HG02623 (cell line): ENCODE results near the gene SETD1A.
"Not testable (repeated sequence)": the region's sequence is repeated elsewhere in the genome, so short reads cannot be mapped to it uniquely, and the experiment has no call there.

Experiments
- ATAC-seq: cut with Tn5 transposase; IDR thresholded peaks from one replicate; pipeline ENCODE4 v1.9.1; 2021; ENCODE audit warnings: moderate library complexity; ENCODE audit not compliant: unreplicated experiment

SETD1A gene

DNA sequence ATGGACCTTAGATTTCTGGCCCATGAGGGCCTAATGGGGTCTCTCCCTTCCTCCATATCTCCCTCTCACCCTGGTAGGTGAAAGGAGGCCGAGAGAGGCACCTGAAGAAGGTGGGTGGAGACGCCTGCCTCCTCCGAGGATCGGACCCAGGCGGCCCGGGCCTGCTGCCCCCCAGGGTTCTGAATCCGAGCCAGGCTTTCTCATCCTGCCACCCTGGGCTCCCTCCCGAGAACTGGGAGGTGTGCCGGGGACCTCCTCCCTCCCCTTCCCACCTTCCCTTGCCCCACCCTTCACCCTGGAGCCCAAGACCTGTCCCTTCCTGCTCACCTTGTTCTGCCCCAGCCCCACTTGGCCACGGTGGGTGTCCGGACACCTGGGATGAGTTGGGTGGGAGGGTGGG is 29.2 kb upstream of the SETD1A start:
- ATAC-seq: no peak

DNA sequence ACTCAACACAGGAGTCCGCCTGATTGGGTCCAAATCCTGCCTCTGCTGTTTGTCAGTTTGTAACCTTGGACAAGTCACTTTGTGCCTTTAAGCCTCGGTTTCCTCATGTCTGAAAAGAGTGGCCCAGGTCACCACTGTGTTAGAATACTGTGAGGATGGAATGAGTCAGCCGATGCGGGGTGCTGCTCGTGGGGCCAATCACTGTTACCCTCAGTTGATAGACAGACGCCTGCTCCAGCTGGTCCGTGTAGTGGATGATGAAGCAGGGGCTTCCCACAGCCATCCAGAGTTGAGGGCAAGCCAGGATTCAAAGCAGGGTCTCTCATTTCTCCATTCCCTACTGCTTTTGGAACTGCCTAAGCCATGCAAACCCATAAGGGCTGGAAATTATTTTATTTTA is 28.4 kb upstream of the SETD1A start:
- no peak for ATAC-seq

DNA sequence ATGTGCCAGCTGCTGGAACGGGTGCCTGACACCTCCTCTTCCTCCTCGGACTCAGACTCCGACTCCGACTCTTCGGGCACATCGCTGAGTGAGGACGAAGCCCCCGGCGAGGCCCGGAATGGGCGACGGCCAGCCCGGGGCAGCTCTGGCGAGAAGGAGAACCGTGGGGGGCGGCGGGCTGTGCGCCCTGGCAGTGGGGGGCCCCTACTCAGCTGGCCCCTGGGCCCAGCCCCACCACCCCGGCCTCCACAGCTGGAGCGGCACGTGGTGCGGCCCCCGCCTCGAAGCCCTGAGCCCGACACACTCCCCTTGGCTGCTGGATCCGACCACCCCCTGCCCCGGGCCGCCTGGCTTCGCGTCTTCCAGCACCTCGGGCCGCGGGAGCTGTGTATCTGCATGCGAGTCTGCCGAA is 27.4 kb upstream of the SETD1A start:
- ATAC-seq: no peak

DNA sequence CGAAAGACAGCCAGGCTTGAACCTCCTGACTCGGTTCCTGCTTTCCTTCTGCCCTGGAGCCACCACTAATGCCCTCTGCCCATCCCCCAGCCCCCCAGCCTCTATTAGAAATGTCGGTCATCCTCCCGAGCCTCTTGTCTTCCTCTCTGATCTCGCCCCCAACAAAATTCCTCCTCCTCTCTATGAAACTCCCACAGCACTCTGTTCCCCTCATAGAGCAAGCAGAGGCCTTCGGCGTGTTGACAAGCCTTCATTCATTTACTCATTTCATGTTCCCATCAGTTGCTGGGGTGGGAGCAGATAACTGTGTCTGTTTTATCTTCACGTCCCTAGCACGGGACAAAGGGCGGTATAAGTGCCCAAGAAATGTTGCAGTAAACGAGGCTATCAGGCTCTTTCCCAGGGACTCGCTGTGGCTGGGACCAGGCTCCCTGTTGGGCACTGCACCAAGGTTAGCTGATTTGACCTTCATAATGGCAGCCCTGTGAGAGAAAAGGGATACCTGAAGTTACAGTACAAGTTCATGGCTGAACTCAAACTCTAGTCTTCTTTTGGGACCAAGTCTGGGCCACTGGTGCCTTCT is 26.4 kb upstream of the SETD1A start:
- no peak for ATAC-seq

DNA sequence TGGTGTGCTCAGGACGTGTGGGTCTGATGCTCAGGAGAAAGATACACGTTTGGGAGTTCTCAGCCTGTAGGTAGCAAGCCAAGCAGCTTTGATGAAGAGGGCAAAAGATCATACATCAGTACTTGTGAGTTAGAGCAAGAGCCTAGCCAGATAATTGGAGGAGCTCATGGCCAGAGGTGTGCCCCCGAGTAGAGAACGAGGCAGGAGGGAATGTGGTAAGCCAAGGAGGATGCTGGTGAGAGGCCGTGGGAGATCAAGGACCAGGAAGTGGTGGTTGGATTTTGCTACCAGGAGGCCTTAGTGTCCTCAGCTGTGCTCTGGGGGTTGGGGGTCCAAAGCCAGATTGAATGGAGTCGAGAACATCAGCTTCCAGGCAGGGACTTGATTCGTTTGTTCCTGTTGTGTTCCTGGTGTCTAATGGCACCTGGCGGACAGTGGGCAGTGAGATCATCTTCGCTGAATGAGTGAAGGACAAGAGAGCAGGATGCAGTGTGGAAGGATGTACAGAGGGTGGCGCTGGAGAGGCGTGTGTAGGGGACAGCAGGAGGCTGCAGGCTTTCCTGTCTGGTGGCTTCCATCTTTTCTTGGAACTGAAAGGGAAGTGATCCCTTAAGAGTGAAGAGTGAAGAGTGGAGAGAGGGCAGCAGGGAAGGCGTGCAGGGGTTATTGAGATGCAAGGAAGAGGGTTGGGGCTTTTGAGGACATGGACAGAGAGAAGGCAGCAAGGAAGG is 22.6 kb upstream of the SETD1A start:
- ATAC-seq: no peak

DNA sequence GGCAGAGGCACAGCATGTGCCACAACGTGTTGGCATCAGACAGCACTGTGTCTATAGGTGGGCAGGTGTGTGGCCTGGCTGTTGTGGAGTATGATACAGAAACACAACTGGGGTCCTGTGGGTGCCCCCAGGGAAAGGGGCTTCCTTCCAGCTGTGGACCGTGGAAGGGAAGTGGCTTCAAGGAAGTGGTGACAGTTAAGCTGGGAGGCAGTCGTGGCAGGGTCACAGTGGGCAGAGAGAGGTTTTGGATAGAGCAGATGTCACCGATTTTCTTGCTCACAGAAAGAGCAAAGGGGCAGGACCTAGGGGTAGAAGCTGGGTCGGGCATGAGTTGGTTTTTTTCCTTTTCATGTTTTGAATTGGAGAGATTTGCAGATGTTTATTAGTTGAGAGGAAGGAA is 19.9 kb upstream of the SETD1A start:
- no peak for ATAC-seq

DNA sequence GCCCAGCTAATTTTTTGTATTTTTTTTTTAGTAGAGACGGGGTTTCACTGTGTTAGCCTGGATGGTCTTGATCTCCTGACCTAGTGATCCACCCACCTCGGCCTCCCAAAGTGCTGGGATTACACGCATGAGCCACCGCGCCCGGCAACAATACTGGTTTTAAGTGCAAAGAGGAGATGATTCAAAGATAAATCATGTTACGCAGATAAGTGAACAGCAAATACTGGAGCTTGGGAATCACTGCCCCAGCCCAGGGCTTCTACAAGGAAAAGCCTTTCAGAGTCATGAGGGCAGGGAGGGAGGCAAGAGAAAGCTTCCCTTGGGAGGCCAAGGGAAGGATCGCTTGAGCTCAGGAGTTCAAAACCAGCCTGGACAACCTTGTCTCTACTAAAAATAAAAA is 18.0 kb upstream of the SETD1A start:
- ATAC-seq: not testable (repeated sequence)

DNA sequence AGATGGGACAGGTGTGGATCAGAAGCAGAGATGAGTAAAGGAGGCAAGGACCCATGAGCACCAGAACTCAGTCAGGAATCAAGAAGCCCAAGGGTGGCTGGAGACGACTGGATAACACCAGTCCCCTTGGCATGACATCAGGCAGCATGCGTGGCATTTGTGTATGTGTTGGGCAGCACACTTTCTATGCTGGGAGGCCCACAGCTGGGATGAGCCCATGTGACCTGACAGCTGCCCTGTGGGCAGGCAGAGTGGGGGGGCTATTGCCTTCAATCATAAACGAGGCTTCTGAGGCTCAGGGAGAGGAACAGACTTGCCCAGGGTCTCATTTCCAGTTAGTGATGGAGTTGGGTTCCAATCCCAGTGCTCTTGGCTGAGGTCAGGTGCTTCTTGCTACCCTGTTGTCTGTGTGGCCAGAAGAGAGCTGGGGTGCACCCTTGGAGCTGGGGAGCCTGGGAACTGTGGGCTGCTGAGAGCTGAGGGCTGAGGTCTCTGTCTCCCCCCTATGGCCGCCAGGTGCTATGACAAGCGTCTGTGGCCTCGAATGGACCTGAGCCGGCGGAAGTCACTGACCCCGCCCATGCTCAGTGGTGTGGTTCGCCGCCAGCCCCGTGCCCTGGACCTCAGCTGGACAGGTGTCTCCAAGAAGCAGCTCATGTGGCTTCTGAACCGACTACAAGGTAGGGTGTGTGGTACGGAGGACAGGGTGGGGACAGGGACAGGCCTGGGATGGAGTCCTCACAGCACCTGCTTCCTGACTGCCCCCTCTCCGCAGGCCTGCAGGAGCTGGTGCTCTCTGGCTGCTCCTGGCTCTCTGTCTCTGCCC is 15.7 kb upstream of the SETD1A start:
- ATAC-seq: peak; percentile 75

DNA sequence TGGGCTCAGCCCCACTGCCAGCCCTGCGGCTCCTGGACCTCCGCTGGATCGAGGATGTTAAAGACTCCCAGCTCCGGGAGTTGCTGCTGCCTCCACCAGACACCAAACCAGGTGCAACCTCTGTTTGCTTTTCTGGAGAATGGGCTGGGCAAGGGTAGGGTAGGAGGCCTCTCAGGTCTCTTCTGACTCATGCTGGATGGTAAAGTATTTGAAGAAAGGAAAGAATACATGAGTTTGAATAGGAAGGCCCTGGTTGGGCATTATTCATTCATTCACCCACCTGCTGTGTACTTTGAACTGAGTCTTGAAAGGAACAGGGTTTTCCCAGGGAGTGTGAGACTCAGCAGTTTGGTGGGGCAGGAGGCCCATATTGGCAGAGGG is 15.1 kb upstream of the SETD1A start:
- ATAC-seq: no peak

DNA sequence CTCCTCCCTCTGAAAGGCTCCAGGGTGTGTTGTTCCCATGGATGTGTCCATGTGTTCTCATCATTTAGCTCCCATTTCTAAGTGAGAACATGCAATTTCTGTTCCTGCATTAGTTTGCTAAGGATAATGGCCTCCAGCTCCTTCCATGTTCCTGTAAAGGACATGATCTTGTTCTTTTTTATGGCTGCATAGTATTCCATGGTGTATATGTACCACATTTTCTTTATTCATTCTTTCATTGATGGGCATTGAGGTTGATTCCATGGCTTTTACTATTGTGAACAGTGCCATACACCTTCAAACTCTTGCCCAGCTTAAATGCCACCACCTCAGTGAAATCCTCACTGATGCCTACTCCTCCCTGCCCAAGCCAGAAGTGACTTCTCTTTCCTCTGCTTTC is 13.2 kb upstream of the SETD1A start:
- no peak for ATAC-seq

DNA sequence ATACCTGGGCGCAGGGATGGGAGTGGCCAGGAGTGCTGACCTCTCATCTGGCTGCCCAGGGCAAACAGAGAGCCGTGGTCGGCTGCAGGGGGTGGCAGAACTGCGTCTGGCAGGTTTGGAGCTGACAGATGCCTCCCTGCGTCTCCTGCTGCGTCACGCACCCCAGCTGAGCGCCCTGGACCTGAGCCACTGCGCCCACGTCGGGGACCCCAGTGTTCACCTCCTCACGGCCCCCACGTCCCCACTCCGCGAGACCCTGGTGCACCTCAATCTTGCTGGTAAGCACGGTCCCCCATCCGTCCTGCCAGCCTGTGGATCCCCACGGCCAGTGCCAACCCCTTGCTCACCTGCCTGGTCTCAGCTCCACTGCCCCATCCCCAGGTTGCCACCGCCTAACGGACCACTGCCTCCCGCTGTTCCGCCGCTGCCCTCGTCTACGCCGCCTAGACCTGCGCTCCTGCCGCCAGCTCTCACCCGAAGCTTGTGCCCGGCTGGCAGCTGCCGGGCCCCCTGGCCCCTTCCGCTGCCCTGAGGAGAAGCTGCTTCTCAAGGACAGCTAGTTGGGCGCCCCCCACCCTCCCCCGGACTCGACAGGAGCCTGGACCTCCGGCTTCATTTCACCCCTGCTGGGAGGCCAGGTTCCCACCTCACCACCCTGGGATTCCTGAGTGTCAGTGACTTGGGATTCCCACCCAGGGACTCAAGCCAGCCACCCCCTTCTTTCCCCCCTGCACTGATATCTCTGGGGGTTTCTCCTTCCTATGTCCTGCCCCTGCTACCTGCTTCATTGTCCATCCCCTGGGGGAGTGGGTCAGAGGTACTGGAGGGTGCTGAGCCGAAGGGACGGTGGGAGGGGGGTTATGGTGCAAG is 10.6 kb upstream of the SETD1A start:
- no peak for ATAC-seq

DNA sequence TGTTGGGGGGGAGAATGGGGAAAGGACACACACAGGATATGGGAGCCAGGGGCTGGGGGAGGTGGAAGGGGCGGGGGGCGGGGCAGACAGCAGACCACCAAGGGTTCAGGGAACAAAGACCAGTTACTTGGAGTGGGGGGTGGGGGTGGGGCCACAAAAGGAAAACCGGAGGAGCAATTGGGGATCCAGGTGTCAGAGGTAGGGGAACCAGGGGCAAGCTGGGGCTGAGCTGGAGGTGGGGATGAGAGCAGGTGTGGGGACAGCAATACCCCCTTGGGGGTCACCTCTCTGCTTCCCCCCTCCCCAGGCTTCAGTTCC is 10.1 kb upstream of the SETD1A start:
- ATAC-seq: no peak

DNA sequence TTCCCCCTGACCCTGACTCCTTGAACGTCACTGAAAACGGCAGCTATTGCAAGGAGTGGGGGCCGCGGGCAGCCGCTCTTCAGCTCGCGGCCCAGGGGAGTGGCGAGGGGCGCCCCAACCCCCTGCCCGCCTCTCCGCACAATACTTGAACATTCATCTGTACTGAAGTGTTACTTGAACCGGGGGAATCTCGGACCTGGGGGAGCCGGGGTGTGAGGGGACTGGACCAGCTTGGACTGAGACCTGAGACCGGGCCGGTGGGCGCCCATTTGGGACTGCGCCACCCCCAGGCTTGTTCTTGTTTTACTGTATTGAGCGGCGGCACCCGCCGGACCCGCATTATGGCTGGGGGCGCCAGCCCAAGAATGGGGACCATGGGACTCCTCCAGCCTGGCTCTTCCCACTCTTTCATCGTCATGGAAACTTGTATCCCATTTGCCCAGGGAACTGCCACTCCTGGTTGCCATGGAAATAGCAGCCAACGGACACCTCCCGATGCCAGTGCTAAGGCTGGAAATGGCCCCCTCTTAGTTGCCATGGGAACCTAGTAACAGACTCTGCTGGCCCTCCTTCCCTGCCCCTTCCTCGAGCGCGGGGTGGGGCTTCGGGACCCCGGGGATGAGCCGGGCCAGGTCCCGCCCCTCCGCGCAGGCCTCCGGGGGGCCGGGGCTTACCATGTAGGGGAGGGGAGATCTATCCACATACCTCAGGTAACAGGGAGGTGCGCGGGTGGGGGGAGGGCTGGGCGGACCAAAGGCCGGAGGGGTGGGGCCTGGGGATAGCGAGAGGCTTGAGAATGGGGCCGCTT is 9.5 kb upstream of the SETD1A start:
- peak; percentile 4 for ATAC-seq

DNA sequence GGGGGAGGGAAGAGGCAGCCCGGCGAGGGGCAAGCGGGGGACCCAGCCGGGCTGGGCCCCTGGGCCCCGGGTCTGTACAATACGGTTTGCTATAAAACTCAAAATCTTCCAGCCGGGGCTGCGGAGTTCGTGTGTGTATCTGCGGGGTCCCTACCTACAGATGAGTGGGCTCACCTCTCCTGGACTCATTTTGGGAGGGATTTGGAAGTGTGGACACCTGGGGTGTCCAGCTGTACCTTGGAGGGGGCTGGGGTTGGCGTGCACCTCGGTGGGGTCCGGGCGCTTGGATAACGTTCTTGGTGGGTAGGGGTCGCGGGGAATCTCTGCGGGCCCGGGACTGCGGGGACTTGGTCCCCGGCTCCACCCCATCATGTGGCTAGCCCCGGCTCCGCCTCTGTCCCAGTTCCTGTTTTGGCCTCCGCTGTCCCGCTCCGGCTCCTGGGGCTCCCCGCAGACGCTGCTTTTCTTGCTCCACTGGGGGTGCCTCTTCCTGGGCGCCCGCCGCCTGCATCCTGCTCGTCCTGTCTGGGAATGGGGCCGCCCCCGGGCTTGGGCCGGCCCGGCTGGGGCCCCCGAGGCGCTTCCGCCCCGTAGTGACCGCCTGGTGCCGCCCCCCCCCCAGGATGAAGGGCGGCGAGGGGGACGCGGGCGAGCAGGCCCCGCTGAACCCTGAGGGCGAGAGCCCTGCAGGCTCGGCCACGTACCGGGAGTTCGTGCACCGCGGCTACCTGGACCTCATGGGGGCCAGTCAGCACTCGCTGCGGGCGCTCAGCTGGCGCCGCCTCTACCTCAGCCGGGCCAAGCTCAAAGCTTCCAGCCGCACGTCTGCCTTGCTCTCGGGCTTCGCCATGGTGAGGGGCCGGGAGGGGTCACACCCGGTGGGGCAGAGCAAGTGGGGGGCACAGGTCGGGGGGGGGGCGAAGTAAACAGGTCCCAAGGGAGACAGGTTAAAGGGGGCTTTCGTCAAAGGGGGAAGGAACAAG is 8.6 kb upstream of the SETD1A start, which contains the start of gene ORAI3:
Gene ORAI3 (plus strand): TSS at position 402 of the 983 bp plus-strand sequence. CDS start 222 bp downstream, at position 624.
- peak; percentile 58 for ATAC-seq

DNA sequence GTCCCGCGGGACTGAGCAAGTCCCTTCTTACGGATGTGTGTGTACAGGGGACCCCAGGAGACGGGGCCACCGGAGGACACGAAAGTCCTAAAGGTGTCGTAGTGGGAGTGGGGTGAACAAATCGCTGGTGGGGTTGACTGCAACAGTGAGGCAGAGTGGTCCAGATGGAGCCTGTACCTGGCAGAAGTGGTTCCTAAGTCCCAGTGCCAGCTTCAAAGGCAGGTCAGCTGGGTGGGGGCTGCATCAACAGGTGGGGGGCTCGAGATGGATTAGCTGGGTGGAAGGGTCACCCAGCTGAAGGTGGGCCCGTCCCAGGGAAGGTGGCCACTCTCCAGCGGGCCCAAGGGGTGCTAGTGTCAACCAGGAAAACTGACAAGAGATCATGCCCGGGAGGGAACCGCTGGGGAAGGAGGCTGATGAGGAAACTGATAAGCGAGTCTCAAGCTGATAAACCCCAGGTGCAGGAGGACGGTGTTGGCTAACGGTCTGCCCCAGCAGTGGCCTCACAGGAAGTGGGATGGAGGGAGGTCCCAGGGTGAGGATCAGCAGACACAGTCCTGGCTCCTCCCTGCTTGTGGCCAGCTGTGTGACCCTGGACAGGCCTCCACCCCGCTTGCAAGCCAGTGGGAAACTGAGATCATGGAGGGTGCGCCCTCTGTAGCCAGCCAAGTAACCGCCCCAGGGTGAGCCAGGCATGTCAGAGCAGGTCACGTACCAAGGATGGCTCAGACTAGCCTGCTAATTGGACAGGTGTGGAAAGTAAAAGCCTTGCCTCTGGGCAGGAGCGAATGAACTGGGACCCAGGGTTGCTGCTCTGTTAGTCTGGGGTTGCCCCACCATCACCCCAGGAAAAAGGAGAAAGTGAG is 7.7 kb upstream of the SETD1A start:
- ATAC-seq: peak; percentile 28

DNA sequence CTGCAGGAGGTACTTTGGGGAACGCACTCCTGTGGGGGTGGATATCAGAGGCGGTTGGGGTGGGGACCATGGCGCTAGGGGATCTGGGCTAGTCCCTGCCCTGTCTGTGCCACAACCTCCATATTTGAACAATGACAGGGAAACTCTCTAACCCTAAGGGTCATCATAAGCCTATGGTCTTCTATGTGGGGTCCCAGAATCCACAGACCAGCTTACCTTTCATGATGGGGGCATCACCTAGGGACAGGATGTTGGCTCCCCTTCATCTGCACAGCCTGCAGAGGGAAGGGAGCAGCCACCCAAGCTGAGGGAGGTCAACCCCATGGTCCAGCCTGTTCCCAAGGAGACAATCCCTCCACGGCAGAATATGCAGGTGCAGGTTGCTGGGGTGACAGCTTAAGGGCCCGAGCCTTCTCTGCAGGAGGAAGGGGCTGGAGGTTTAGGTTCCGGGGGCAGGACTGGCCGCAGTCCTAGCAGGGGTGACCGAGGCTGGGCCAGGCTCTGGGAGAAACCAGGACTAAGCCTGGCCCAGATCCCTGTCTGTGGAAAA is 7.0 kb upstream of the SETD1A start:
- no peak for ATAC-seq

DNA sequence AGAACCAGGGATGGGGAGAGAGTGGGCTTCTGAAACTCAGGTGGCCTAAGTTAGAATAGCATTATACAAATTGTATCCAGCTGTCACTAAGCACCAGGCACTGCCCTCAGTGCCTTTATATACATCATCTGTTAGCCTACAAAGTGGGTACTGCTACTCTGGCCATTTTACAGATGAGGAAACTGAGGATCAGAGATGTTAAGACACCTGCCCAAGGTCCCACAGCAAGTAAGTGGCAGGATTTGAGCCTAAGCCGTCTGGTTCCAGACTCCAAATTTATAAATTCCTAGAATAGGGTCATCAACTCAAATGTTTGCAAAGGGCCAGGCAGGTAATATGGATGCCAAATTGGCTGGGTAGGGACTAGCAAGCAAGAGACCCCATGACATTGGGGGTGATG is 6.4 kb upstream of the SETD1A start:
- no peak for ATAC-seq

DNA sequence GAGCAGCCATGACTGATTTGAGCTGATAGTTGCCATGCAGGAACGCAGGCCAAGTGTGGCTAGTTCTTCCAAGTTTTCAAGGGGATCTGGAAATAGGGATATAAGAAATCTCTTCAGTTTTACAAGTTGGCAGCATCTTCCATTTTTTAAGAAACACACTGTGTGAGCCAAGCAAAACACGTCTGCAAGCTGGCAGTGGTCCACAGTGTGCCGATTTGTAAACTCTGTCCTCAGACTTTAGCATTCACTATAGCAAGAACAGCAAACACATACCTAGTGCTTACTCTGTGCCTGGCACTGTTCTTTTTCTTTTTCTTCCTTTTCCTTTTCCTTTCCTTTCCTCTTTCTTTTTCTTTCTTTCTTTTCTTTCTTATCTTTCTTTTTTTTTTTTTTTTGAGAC is 5.8 kb upstream of the SETD1A start:
- ATAC-seq: no peak
